Right lobe of liver (tissue), 6 donors: Measurements from ENCODE around the gene FAM171A2. TPM values are rescaled to one million over a fixed set of nuclear protein-coding genes. Genes with fewer than 3 reads are reported as not detected.
A peak's percentile ranks its signal among the peaks of the same experiment; 100 is the strongest.

ENCODE experiments used
- ATAC-seq, 4 donors: fragments of 200-7000 bp; cut with Tn5 transposase; one replicate each; pipeline ENCODE4 v1.9.1; 2020; ENCODE audit warnings: mild to moderate bottlenecking in 4 of 4, moderate library complexity in 4 of 4
- DNase-seq, 3 donors: peaks; one replicate each; pipeline ENCODE4 v3.0.0-alpha.2; 2020
- H3K27ac ChIP-seq, 3 donors: fragments of 200-600 bp; one replicate each; pipeline ENCODE4 v1.8.0; 2022
- H3K27me3 ChIP-seq, 2 donors: fragments of 200-600 bp; one replicate each; pipeline ENCODE4 v1.8.0; 2022
- H3K36me3 ChIP-seq, 4 donors: fragments of 200-600 bp; sonication (generic) in 1 of 4; one replicate each; pipeline versions ENCODE4 v1.5.1 to v1.8.0; 2017 to 2022; ENCODE audit warnings: control low read depth in 1 of 4
- H3K4me1 ChIP-seq, 4 donors: fragments of 200-600 bp; sonication (generic) in 1 of 4; one replicate each; pipeline versions ENCODE4 v1.5.1 to v1.8.0; 2017 to 2022; ENCODE audit warnings: control low read depth in 1 of 4
- H3K4me3 ChIP-seq, 3 donors: fragments of 200-600 bp; one replicate each; pipeline ENCODE4 v1.8.0; 2022
- H3K9me3 ChIP-seq, 4 donors: fragments of 200-600 bp; sonication (generic) in 1 of 4; one replicate each; pipeline versions ENCODE4 v1.5.1 to v1.8.0; 2017 to 2022; ENCODE audit warnings: control low read depth in 1 of 4
- CTCF ChIP-seq, 4 donors: fragments of 200-600 bp in 3 of 4; fragments of 450-650 bp in 1 of 4; IDR thresholded peaks; one replicate each; pipeline versions ENCODE4 v1.5.1 to v1.8.0; 2016 to 2022; ENCODE audit warnings: antibody characterized with exemption in 4 of 4, mild to moderate bottlenecking in 2 of 4
- POLR2A ChIP-seq: fragments of 450-650 bp; IDR thresholded peaks from one replicate; pipeline ENCODE4 v1.6.1; 2017; ENCODE audit warnings: antibody characterized with exemption, mild to moderate bottlenecking
- WGBS: methylation state at CpG from one replicate; pipeline ENCODE4 v1.1.6; 2018; ENCODE audit warnings: low coverage, low lambda C conversion rate; ENCODE audit not compliant: insufficient coverage; ENCODE audit errors: missing lambda C conversion rate; 5-methylcytosine and 5-hydroxymethylcytosine counted together
- intact Hi-C, 2 donors: fragments of 100-400 bp; cut with DNase I; formaldehyde crosslinking; loops; one replicate each; pipeline versions ENCODE4 v1.11.2 to v1.14.1; 2022
- total RNA-seq, 6 experiments: library from RNA; depleted of rRNA in 2 of 6; stranded (reverse); fragments of >200 nt in 2 of 6; fragmentation: NEBNext Ultra II Directional in 3 of 6; extraction: Animal tissue kit (Norgen Biotek cat#: 25700) in 3 of 6; gene quantifications; one replicate each; pipeline versions ENCODE4 v1.1.0 to v1.2.4, GENCODE V29; 2016 to 2023
- donor health status: DM: no; HTN: yes; CAD: no.
- donor health status: DM: no; HTN: no; CAD: no.
- donor health status: DM: no; HTN: no; CAD: no.
- donor health status: DM: no; HTN: yes; CAD: no.
- donor health status: DM: no; HTN: yes; CAD: no.

FAM171A2 gene
- total RNA-seq, 6 experiments from 2014 or later: 0.16 to 0.68 (median 0.39) TPM

DNA sequence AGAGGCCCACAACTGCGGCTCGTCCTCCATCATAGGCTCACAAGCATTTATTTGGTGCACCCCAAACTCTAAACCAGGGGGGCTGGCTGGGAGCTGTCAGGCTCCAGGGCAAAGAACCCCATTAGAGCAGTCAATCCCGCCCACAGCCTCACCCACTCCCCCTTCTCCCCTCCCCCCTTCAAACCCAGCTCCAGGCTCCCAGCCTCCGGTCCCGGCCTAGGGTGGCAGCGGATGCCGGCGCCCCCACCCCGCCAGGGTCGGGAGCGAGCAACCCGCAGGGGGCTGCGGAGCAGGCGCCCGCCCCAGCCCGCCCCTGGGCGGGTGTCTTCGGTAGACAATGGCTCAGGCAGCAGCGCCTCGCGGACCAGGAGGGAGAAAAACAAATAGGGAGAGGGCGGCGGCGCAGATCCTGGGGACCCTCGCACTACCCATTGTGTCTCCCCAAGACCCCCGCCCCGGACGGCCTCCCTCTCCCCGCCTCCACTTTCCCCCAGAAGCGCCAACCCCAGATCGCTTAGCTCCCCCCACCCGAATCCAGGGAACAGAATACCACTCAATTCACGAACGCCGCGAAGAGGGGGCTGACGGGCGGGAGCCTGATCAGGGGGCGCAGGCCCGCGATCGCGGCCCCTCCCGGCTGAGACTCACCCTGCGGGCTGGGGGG, 572 bp downstream of the FAM171A2 start:
- Histone ChIP-seq H3K4me1 (peaks cover 0 to 6% (median 0%) of the 10 kb centered on the region in 4 donors), H3K36me3 (no peaks in the 10 kb centered on the region), H3K4me3 (peak overlapping the region; percentile 49 to 57 (median 50)), H3K27me3 (no peaks in the 10 kb centered on the region), H3K9me3 (no peaks in the 10 kb centered on the region), H3K27ac (no peak overlapping the region)
- intact Hi-C loops: no loop called here
- ATAC-seq (peak; percentile 7 to 31 (median 26)), DNase-seq (peak in 1 of 3 donors; percentile 50)
- no peak for TF ChIP-seq CTCF (IDR thresholded peaks at IDR 0.05)
- no peak for TF ChIP-seq POLR2A
- WGBS: 0% methylated on average over 13 of the region's 45 CpGs

DNA sequence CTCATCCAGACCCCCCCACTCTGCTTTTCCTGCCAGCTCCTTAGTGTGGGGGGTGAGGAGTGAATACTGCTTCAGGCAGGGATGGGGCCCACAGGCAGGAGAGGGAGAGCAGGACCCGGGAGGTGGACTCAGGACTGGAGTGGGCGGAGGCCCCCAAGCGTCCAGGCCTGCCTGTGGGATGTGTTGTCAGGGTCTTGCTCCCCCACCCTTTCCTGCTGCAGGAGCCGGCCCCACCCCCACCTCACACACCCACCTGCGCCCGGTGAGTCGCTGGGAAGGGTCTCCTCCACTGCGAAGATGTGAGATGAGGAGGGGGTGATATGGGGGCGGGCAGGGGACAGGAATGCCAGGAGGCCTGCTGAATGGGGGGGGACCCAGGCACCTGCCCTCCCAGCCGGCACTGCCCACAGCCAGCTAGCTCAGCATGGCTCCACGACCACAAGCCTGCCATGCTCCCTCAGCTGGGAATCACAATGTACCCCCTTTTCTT, 1.1 kb downstream of the FAM171A2 start:
- TF ChIP-seq POLR2A: no peak
- no peak for TF ChIP-seq CTCF (IDR thresholded peaks at IDR 0.05)
- H3K9me3 ChIP-seq: no peaks in the 10 kb centered on the region
- no peaks in the 10 kb centered on the region for H3K36me3 ChIP-seq
- intact Hi-C loops: no loop called here
- 44% methylated on average over 3 of the region's 11 CpGs for WGBS
- H3K4me3 ChIP-seq: peak overlapping the region in 1 of 3 donors; percentile 50
- DNase-seq: no peak
- H3K4me1 ChIP-seq: peaks cover 0 to 6% (median 0%) of the 10 kb centered on the region in 4 donors
- H3K27ac ChIP-seq: no peak overlapping the region
- no peaks in the 10 kb centered on the region for H3K27me3 ChIP-seq
- ATAC-seq: no peak

- ATAC-seq (no peak), DNase-seq (no peak)
- H3K4me3 ChIP-seq: no peak overlapping the region
- H3K9me3 ChIP-seq: no peaks in the 10 kb centered on the region
- no peaks in the 10 kb centered on the region for H3K36me3 ChIP-seq
- TF ChIP-seq CTCF (IDR thresholded peaks at IDR 0.05) (no peak), POLR2A (no peak)
- intact Hi-C loops: no loop called here
- H3K27ac ChIP-seq: no peak overlapping the region
- 59% methylated on average over 9 of the region's 11 CpGs for WGBS
- H3K4me1 ChIP-seq: peaks cover 0 to 6% (median 0%) of the 10 kb centered on the region in 4 donors
- no peaks in the 10 kb centered on the region for H3K27me3 ChIP-seq
Observed at GRCh38 chr17:44361292-44362260, 2.1 kb downstream of the FAM171A2 start.

DNA sequence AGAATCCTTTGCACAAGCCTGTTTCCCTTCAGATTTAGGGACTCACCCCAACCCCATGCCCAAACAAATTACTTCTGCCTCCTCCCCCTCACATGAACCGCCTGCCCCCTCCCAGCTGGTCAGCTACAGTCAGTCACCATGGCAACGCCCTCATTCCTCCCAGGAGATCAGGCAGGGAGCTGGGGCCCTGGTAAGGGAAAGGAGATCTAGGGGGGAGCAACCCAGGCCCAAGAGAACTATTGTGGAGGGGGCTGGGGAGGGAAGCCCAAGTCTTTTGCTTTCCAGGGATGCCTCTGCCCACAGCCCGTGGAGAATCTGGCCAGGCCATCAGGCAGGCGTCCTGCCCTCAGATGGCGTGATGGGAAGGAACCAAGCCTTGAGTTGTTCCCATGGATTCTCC, 2.8 kb downstream of the FAM171A2 start:
- no peaks in the 10 kb centered on the region for H3K9me3 ChIP-seq
- no peaks in the 10 kb centered on the region for H3K27me3 ChIP-seq
- H3K36me3 ChIP-seq: no peaks in the 10 kb centered on the region
- no peak overlapping the region for H3K4me3 ChIP-seq
- DNase-seq: no peak
- WGBS: 25% methylated on average over 2 of the region's 5 CpGs
- TF ChIP-seq POLR2A: no peak
- TF ChIP-seq CTCF (IDR thresholded peaks at IDR 0.05): no peak
- peaks cover 0 to 6% (median 0%) of the 10 kb centered on the region in 4 donors for H3K4me1 ChIP-seq
- ATAC-seq: no peak
- intact Hi-C loops: no loop called here
- H3K27ac ChIP-seq: no peak overlapping the region
